Endothelial cell of umbilical vein (primary cell): ENCODE measurements around the gene GRIK1. TPM values are rescaled to one million over a fixed set of nuclear protein-coding genes. Genes with fewer than 3 reads are reported as not detected.

Experiments
- BruUV-seq: library from RNA; stranded (reverse); fragments of 400-500 nt; replicated peaks from 2 replicates; lab custom pipeline; 2021; lab: Mats Ljungman, UMichigan
- CTCF ChIA-PET: fragments of 300-600, 350-600 bp; sonication (Branson Sonifier 250); formaldehyde crosslinking; loops from one replicate; lab custom pipeline; 2021; ENCODE audit warnings: antibody characterized with exemption, inconsistent platforms; lab: Charles Lee
- POLR2A ChIA-PET: fragments of 300-600, 350-600 bp; sonication (Branson Sonifier 250); formaldehyde crosslinking; loops from one replicate; lab custom pipeline; 2021; ENCODE audit warnings: antibody characterized with exemption, inconsistent platforms; lab: Charles Lee
- DNase-seq: peaks from one replicate; pipeline ENCODE4 v3.0.0-alpha.2; 2011; ENCODE audit warnings: low read depth, low spot score
- FAIRE-seq: peaks from 2 replicates; lab custom pipeline; 2011; peaks lifted over from hg19 to GRCh38; lab: Jason Lieb, UNC
- H2AFZ ChIP-seq: 2 replicates; pipeline ENCODE4 v1.6.0; 2012; ENCODE audit warnings: low read depth, low read length, control low read depth, inconsistent platforms
- H3K27ac ChIP-seq: 2 replicates; pipeline ENCODE4 v1.5.1; 2011; ENCODE audit warnings: low read depth, mild to moderate bottlenecking, control low read depth, low read length, moderate library complexity; ENCODE audit not compliant: insufficient read depth
- H3K27me3 ChIP-seq, 2 experiments: 2 replicates each; pipeline versions ENCODE4 v1.6.0 to v1.6.1; 2011; ENCODE audit warnings: low read length in 2 of 2, mixed read lengths in 1 of 2; ENCODE audit not compliant: control insufficient read depth in 2 of 2, insufficient read depth in 2 of 2
- H3K36me3 ChIP-seq, 2 experiments: 2 replicates in 1 of 2; 3 replicates in 1 of 2; pipeline ENCODE4 v1.5.1; 2011; ENCODE audit warnings: low read length in 2 of 2, mild to moderate bottlenecking in 1 of 2, moderate library complexity in 1 of 2; ENCODE audit not compliant: control insufficient read depth in 2 of 2, insufficient read depth in 2 of 2; ENCODE audit errors: extremely low read depth in 1 of 2
- H3K4me1 ChIP-seq: 3 replicates; pipeline ENCODE4 v1.5.1; 2011; ENCODE audit warnings: mild to moderate bottlenecking, low read length; ENCODE audit not compliant: control insufficient read depth, insufficient read depth; ENCODE audit errors: extremely low read depth
- H3K4me2 ChIP-seq: 2 replicates; pipeline ENCODE4 v1.6.1; 2011; ENCODE audit warnings: low read length, control low read depth, mixed read lengths; ENCODE audit not compliant: insufficient read depth
- H3K4me3 ChIP-seq, 3 experiments: fragments of 200-600 bp in 1 of 3; sonication (generic), shearing (Covaris generic) in 1 of 3; replicated peaks in 1 of 3; 2 replicates each; pipeline ENCODE4 v1.5.1; 2011 to 2016; ENCODE audit warnings: control low read depth in 3 of 3, low read length in 3 of 3, mild to moderate bottlenecking in 2 of 3, inconsistent platforms in 1 of 3, low read depth in 1 of 3, moderate library complexity in 1 of 3; ENCODE audit not compliant: insufficient read depth in 1 of 3
- H3K79me2 ChIP-seq: 2 replicates; pipeline ENCODE4 v1.6.0; 2012; ENCODE audit warnings: low read length, inconsistent platforms; ENCODE audit not compliant: control insufficient read depth, insufficient read depth
- H3K9ac ChIP-seq: replicated peaks from 2 replicates; pipeline ENCODE3; 2011; ENCODE audit warnings: low read length, control low read depth; ENCODE audit not compliant: insufficient read depth; ENCODE audit errors: extremely low read depth
- H3K9me1 ChIP-seq: replicated peaks from 3 replicates; pipeline ENCODE4 v1.6.0; 2011; ENCODE audit warnings: mild to moderate bottlenecking, low read length; ENCODE audit not compliant: control insufficient read depth, insufficient read depth; ENCODE audit errors: extremely low read depth
- H3K9me3 ChIP-seq: replicated peaks from 2 replicates; pipeline ENCODE4 v1.5.1; 2012; ENCODE audit warnings: low read length, inconsistent platforms; ENCODE audit not compliant: control insufficient read depth, insufficient read depth
- H4K20me1 ChIP-seq: replicated peaks from 2 replicates; pipeline ENCODE3; 2011; ENCODE audit warnings: mild to moderate bottlenecking, low read length; ENCODE audit not compliant: control insufficient read depth, insufficient read depth; ENCODE audit errors: extremely low read depth
- CTCF ChIP-seq, 2 donors: IDR thresholded peaks; 1 replicate in 1 of 2; 2 replicates in 1 of 2; pipeline ENCODE4 v1.5.1; 2011; ENCODE audit warnings: low read length in 2 of 2, mild to moderate bottlenecking in 2 of 2, moderate library complexity in 2 of 2, control low read depth in 1 of 2, inconsistent platforms in 1 of 2, low read depth in 1 of 2; ENCODE audit not compliant: insufficient read depth in 1 of 2; ENCODE audit errors: extremely low read depth in 1 of 2
- EZH2 ChIP-seq: IDR thresholded peaks from 2 replicates; pipeline ENCODE4 v1.6.1; 2012; ENCODE audit warnings: borderline replicate concordance, low read depth, mild to moderate bottlenecking, moderate library complexity, low read length, inconsistent platforms; ENCODE audit not compliant: severe bottlenecking
- FOS ChIP-seq: IDR thresholded peaks from 2 replicates; pipeline ENCODE4 v1.6.1; 2011; ENCODE audit warnings: mild to moderate bottlenecking, low read length, moderate library complexity, borderline replicate concordance; ENCODE audit not compliant: insufficient read depth
- GATA2 ChIP-seq: IDR thresholded peaks from 2 replicates; pipeline ENCODE4 v1.7.0; 2011; ENCODE audit warnings: low read depth, mild to moderate bottlenecking, moderate library complexity, mixed read lengths, low read length; ENCODE audit not compliant: insufficient read length, insufficient read depth
- JUN ChIP-seq: IDR thresholded peaks from 2 replicates; pipeline ENCODE4 v1.6.1; 2011; ENCODE audit warnings: borderline replicate concordance, low read depth; ENCODE audit not compliant: insufficient read length, insufficient read depth
- MAX ChIP-seq: IDR thresholded peaks from 2 replicates; pipeline ENCODE4 v1.6.1; 2011; ENCODE audit not compliant: insufficient read depth, insufficient read length
- MYC ChIP-seq: IDR thresholded peaks from one replicate; pipeline ENCODE4 v1.6.1; 2011; ENCODE audit warnings: mild to moderate bottlenecking, low read depth, low read length
- dilution Hi-C: fragments of 300-500 bp; cut with MboI; formaldehyde crosslinking; loops from one replicate; pipeline ENCODE4 v1.15.0; 2019; ENCODE audit warnings: low sequenced_read_pairs; ENCODE audit not compliant: extremely low pct_ligation_motif_present
- intact Hi-C: fragments of 100-400 bp; cut with micrococcal nuclease; formaldehyde crosslinking; loops from one replicate; pipeline ENCODE4 v1.10.0; 2022
- polyA plus RNA-seq, 4 experiments: library from polyadenylated mRNA; depleted of rRNA in 3 of 4; stranded (reverse) in 3 of 4; unstranded in 1 of 4; fragments of >200 nt; gene quantifications; 2 replicates each; pipeline versions ENCODE4 v1.2.1 to v1.2.3, GENCODE V29; 2011 to 2012; ENCODE audit warnings: missing spikeins in 1 of 4
- total RNA-seq: library from RNA; stranded (reverse); gene quantifications from 2 replicates; pipeline ENCODE4 v1.2.3, GENCODE V29; 2021

The GRIK1 gene
- total and polyA plus RNA-seq, 2 donors (not counting 3 experiments of a cell fraction or from before 2014, with no cell fraction given) = not detected

GRCh38 chr21:29721221-29721620, 218.6 kb downstream of the GRIK1 start:
- H3K4me3 ChIP-seq = no peak overlapping the region
- no peak overlapping the region for H3K9ac ChIP-seq
- no peaks in the 10 kb centered on the region for H3K9me1 ChIP-seq
- POLR2A ChIA-PET = no interaction called here
- DNase-seq (no peak), FAIRE-seq (no peak)
- intact Hi-C loops (no loop called here), dilution Hi-C loops (no loop called here)
- no TSS peak for BruUV-seq
- no peaks in the 10 kb centered on the region for H3K27me3 ChIP-seq
- H2AFZ ChIP-seq = no peak overlapping the region
- no peaks in the 10 kb centered on the region for H3K79me2 ChIP-seq
- TF ChIP-seq CTCF (IDR thresholded peaks at IDR 0.05; ENCODE audit: extremely low read depth in 1 of 2, insufficient read depth in 1 of 2, low read depth in 1 of 2, low read length in 2 of 2) (no peak), MYC (no peak), EZH2 (no peak), FOS (no peak), GATA2 (no peak), MAX (no peak), JUN (no peak)
- no peaks in the 10 kb centered on the region for H4K20me1 ChIP-seq
- no peaks in the 10 kb centered on the region for H3K36me3 ChIP-seq
- H3K9me3 ChIP-seq = no peaks in the 10 kb centered on the region
- CTCF ChIA-PET = no interaction called here
- H3K4me2 ChIP-seq = no peak overlapping the region
- no peak overlapping the region for H3K27ac ChIP-seq
- no peaks in the 10 kb centered on the region for H3K4me1 ChIP-seq
